Progenitor cell of endocrine pancreas (in vitro differentiated cells): ENCODE measurements around the gene COBL. TPM values are rescaled to one million over a fixed set of nuclear protein-coding genes. Genes with fewer than 3 reads are reported as not detected.

ENCODE experiments used
- DNase-seq: peaks from one replicate; pipeline ENCODE4 v3.0.0; 2021; ENCODE audit warnings: low spot score; ENCODE audit not compliant: unreplicated experiment
- H3K27ac Mint-ChIP-seq: 2 replicates; pipeline ENCODE4 v1.8.0; 2021; ENCODE audit warnings: mild to moderate bottlenecking, moderate library complexity, mixed read lengths
- H3K27me3 Mint-ChIP-seq: 2 replicates; pipeline ENCODE4 v1.8.0; 2021; ENCODE audit warnings: mixed read lengths
- H3K36me3 Mint-ChIP-seq: 2 replicates; pipeline ENCODE4 v1.8.0; 2022; ENCODE audit warnings: mixed read lengths; ENCODE audit not compliant: insufficient read depth
- H3K4me1 Mint-ChIP-seq: 2 replicates; pipeline ENCODE4 v1.8.0; 2021; ENCODE audit warnings: low read depth, mixed read lengths
- H3K4me3 Mint-ChIP-seq: 2 replicates; pipeline ENCODE4 v1.8.0; 2021; ENCODE audit warnings: low read depth, mild to moderate bottlenecking, moderate library complexity, mixed read lengths
- H3K9me3 Mint-ChIP-seq: 2 replicates; pipeline ENCODE4 v1.8.0; 2021; ENCODE audit warnings: low read depth, mixed read lengths
- CTCF ChIP-seq: fragments of 200-600 bp; sonication (generic); IDR thresholded peaks from one replicate; pipeline ENCODE4 v1.5.0; 2021; ENCODE audit warnings: antibody characterized with exemption, mild to moderate bottlenecking; ENCODE audit not compliant: unreplicated experiment
- total RNA-seq: library from RNA; stranded (reverse); gene quantifications from 2 replicates; pipeline ENCODE4 v1.2.1, GENCODE V29; 2021

The COBL gene
- total RNA-seq, 1 donor from 2014 or later = 21.3 TPM

- Mint-ChIP-seq H3K4me3 (no peak overlapping the region), H3K27ac (no peak overlapping the region), H3K27me3 (no peaks in the 10 kb centered on the region), H3K4me1 (peaks cover 4% of the 10 kb centered on the region), H3K36me3 (no peaks in the 10 kb centered on the region), H3K9me3 (no peaks in the 10 kb centered on the region)
- TF ChIP-seq CTCF = no peak
- no peak for DNase-seq
These were observed 257.8 kb downstream of the COBL start for GRCh38 chr7:51058764-51059163.

- no peak for TF ChIP-seq CTCF
- Mint-ChIP-seq H3K36me3 (no peaks in the 10 kb centered on the region), H3K9me3 (no peaks in the 10 kb centered on the region), H3K27me3 (no peaks in the 10 kb centered on the region), H3K27ac (no peak overlapping the region), H3K4me3 (no peak overlapping the region), H3K4me1 (peaks cover 4% of the 10 kb centered on the region)
- no peak for DNase-seq
These were observed 261.4 kb downstream of the COBL start for GRCh38 chr7:51055039-51055840.

- no peak overlapping the region for H3K4me3 Mint-ChIP-seq
- H3K9me3 Mint-ChIP-seq = no peaks in the 10 kb centered on the region
- no peaks in the 10 kb centered on the region for H3K27me3 Mint-ChIP-seq
- H3K27ac Mint-ChIP-seq = peak overlapping the region; percentile 5
- no peak for DNase-seq
- no peaks in the 10 kb centered on the region for H3K36me3 Mint-ChIP-seq
- H3K4me1 Mint-ChIP-seq = peaks cover 2% of the 10 kb centered on the region
- TF ChIP-seq CTCF = no peak
These were observed 262.4 kb downstream of the COBL start for GRCh38 chr7:51054231-51054630.

GRCh38 chr7:51053160-51053925 is 263.3 kb downstream of the COBL start:
- Mint-ChIP-seq H3K27me3 (no peaks in the 10 kb centered on the region), H3K4me3 (no peak overlapping the region), H3K4me1 (no peaks in the 10 kb centered on the region), H3K27ac (peak overlapping the region; percentile 56), H3K9me3 (no peaks in the 10 kb centered on the region), H3K36me3 (no peaks in the 10 kb centered on the region)
- DNase-seq = no peak
- TF ChIP-seq CTCF = no peak

- no peak overlapping the region for H3K4me3 Mint-ChIP-seq
- no peak for DNase-seq
- H3K9me3 Mint-ChIP-seq = no peaks in the 10 kb centered on the region
- no peak for TF ChIP-seq CTCF
- H3K27me3 Mint-ChIP-seq = no peaks in the 10 kb centered on the region
- H3K27ac Mint-ChIP-seq = no peak overlapping the region
- H3K4me1 Mint-ChIP-seq = no peaks in the 10 kb centered on the region
- no peaks in the 10 kb centered on the region for H3K36me3 Mint-ChIP-seq
These were observed 270.1 kb downstream of the COBL start for GRCh38 chr7:51046482-51046881.
